ENCODE results near the gene GET4. TPM values are rescaled to one million over a fixed set of nuclear protein-coding genes. Genes with fewer than 3 reads are reported as not detected.
"Not testable (repeated sequence)": the region's sequence is repeated elsewhere in the genome, so short reads cannot be mapped to it uniquely, and the experiment has no call there.

GET4 gene
- total RNA-seq, 4 donors from 2014 or later, result 18.4 to 34.8 (median 28.7) TPM

- no peak for TF ChIP-seq CTCF (IDR thresholded peaks at IDR 0.05)
- no peak for TF ChIP-seq EP300 (IDR thresholded peaks at IDR 0.05)
- no peak for TF ChIP-seq POLR2AphosphoS5 (IDR thresholded peaks at IDR 0.05)
- TF ChIP-seq POLR2A (IDR thresholded peaks at IDR 0.05), result no peak
- Histone ChIP-seq H3K27me3 (no peaks in the 10 kb centered on the region), H3K36me3 (peaks cover 0 to 10% of the 10 kb centered on the region in 2 donors), H3K4me3 (no peak overlapping the region), H3K27ac (no peak overlapping the region), H3K4me1 (no peaks in the 10 kb centered on the region), H3K9me3 (no peaks in the 10 kb centered on the region)
- WGBS, 2 donors (ENCODE audit: low coverage in 1 of 2), result 90 to 100% methylated on average over 2 to 5 of the region's 27 CpGs
- no peak for ATAC-seq
These were observed 62.3 kb downstream of the GET4 start for GRCh38 chr7:938546-939185.

GRCh38 chr7:939843-940242, 63.5 kb downstream of the GET4 start:
- TF ChIP-seq POLR2AphosphoS5 (IDR thresholded peaks at IDR 0.05), result no peak
- no peak for TF ChIP-seq POLR2A (IDR thresholded peaks at IDR 0.05)
- TF ChIP-seq CTCF (IDR thresholded peaks at IDR 0.05), result no peak
- no peak for TF ChIP-seq EP300 (IDR thresholded peaks at IDR 0.05)
- H3K4me3 ChIP-seq, result no peak overlapping the region
- no peaks in the 10 kb centered on the region for H3K4me1 ChIP-seq
- no peak overlapping the region for H3K27ac ChIP-seq
- no peaks in the 10 kb centered on the region for H3K9me3 ChIP-seq
- H3K27me3 ChIP-seq, result no peaks in the 10 kb centered on the region
- WGBS, 2 donors (ENCODE audit: low coverage in 1 of 2), result 88 to 92% methylated on average over 4 of the region's 4 CpGs
- ATAC-seq, result no peak
- H3K36me3 ChIP-seq, result peaks cover 0 to 4% of the 10 kb centered on the region in 2 donors

GRCh38 chr7:940599-941408, 64.5 kb downstream of the GET4 start:
- 39 to 47% methylated on average over 2 of the region's 2 CpGs for WGBS, 2 donors (ENCODE audit: low coverage in 1 of 2)
- no peak for ATAC-seq

GRCh38 chr7:943793-944192, 67.4 kb downstream of the GET4 start:
- 97% methylated on average over 3 of the region's 4 CpGs; no CpG with 5 or more reads in 1 of the 2 donors for WGBS, 2 donors (ENCODE audit: low coverage in 1 of 2)
- not testable (repeated sequence) for H3K4me1 ChIP-seq, H3K27ac ChIP-seq, H3K36me3 ChIP-seq, ATAC-seq, H3K27me3 ChIP-seq, H3K4me3 ChIP-seq, H3K9me3 ChIP-seq

More at GRCh38 chr7:940599-941408, 64.5 kb downstream of the GET4 start:
- no peaks in the 10 kb centered on the region for H3K4me1 ChIP-seq
- H3K9me3 ChIP-seq, result no peaks in the 10 kb centered on the region
- no peaks in the 10 kb centered on the region for H3K36me3 ChIP-seq
- no peak overlapping the region for H3K4me3 ChIP-seq
- H3K27ac ChIP-seq, result no peak overlapping the region
- TF ChIP-seq POLR2AphosphoS5 (IDR thresholded peaks at IDR 0.05) (no peak), EP300 (IDR thresholded peaks at IDR 0.05) (no peak)
- H3K27me3 ChIP-seq, result no peaks in the 10 kb centered on the region

GRCh38 chr7:944744-945143, 68.4 kb downstream of the GET4 start:
- Histone ChIP-seq H3K27me3 (no peaks in the 10 kb centered on the region), H3K9me3 (no peaks in the 10 kb centered on the region), H3K36me3 (no peaks in the 10 kb centered on the region), H3K4me3 (no peak overlapping the region), H3K4me1 (peaks cover 0 to under 1% (median 0%) of the 10 kb centered on the region in 3 donors), H3K27ac (no peak overlapping the region)
- 71 to 73% methylated on average over 1 to 5 of the region's 5 CpGs for WGBS, 2 donors (ENCODE audit: low coverage in 1 of 2)
- TF ChIP-seq EP300 (IDR thresholded peaks at IDR 0.05) (no peak), CTCF (IDR thresholded peaks at IDR 0.05) (no peak), POLR2A (IDR thresholded peaks at IDR 0.05) (no peak)
- ATAC-seq, result no peak

GRCh38 chr7:945147-945555, 68.8 kb downstream of the GET4 start:
- Histone ChIP-seq H3K36me3 (no peaks in the 10 kb centered on the region), H3K27me3 (no peaks in the 10 kb centered on the region), H3K27ac (no peak overlapping the region), H3K4me3 (no peak overlapping the region), H3K9me3 (no peaks in the 10 kb centered on the region), H3K4me1 (peaks cover 0 to 5% (median 0%) of the 10 kb centered on the region in 3 donors)
- TF ChIP-seq POLR2AphosphoS5 (IDR thresholded peaks at IDR 0.05) (no peak), EP300 (IDR thresholded peaks at IDR 0.05) (no peak), CTCF (IDR thresholded peaks at IDR 0.05) (no peak), POLR2A (IDR thresholded peaks at IDR 0.05) (no peak)
- whole genome bisulfite sequencing, 2 donors (ENCODE audit: low coverage in 1 of 2), result 100% methylated on average over 1 of the region's 13 CpGs
- ATAC-seq, result no peak

All from gastroesophageal sphincter (tissue), 4 donors.